Measurements from ENCODE around the gene PPARD.

PPARD gene

GRCh38 chr6:35474131-35474941 lies 132.0 kb downstream of the PPARD start:
- no peak for DNase-seq

GRCh38 chr6:35474942-35475570 lies 132.7 kb downstream of the PPARD start:
- no peak for DNase-seq

- no peak for DNase-seq
Observed at GRCh38 chr6:35475573-35475972, 133.2 kb downstream of the PPARD start.

GRCh38 chr6:35476004-35476403 lies 133.6 kb downstream of the PPARD start:
- DNase-seq, result no peak

GRCh38 chr6:35477028-35477427 lies 134.7 kb downstream of the PPARD start:
- no peak for DNase-seq
